HUES6 (cell line): ENCODE data around the gene CD163L1.

ENCODE experiments used
- H3K27ac ChIP-seq: 2 replicates; pipeline ENCODE4 v1.7.0; 2013; ENCODE audit warnings: low read depth, mild to moderate bottlenecking, low read length, inconsistent platforms
- H3K27me3 ChIP-seq: 2 replicates; pipeline ENCODE4 v1.6.1; 2013; ENCODE audit warnings: low read length; ENCODE audit not compliant: control insufficient read depth, insufficient read depth
- H3K36me3 ChIP-seq: 2 replicates; pipeline ENCODE4 v1.6.1; 2013; ENCODE audit warnings: low read length; ENCODE audit not compliant: control insufficient read depth, insufficient read depth
- H3K4me1 ChIP-seq: 2 replicates; pipeline ENCODE4 v1.6.1; 2013; ENCODE audit warnings: low read length; ENCODE audit not compliant: control insufficient read depth, insufficient read depth
- H3K4me3 ChIP-seq: 2 replicates; pipeline ENCODE4 v1.5.1; 2013; ENCODE audit warnings: low read depth, low read length
- H3K9ac ChIP-seq: one replicate; pipeline ENCODE4 v1.6.1; 2013; ENCODE audit warnings: mild to moderate bottlenecking, low read length
- H3K9me3 ChIP-seq: 2 replicates; pipeline ENCODE4 v1.6.1; 2013; ENCODE audit warnings: low read depth, low read length; ENCODE audit not compliant: control insufficient read depth, insufficient read depth

CD163L1 gene

DNA sequence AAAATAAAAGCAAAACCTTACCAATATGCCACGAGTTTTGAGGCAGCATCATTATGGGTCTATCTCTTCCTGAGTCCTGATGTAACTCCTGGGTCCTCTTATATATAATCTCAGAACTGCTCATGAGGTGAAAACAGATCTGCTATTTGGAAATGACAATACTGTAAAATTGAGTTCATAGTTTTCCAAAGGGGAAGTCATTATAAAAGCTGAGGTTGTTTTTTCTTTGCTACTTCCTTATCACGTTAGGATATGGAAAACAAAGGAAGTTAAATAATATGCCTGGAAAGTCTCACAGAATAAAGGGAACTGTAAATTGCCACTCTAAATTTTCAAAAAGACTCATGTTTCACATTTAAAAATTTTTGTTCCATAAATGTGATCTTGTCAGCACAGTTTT lies at the start of gene CD163L1:
Gene CD163L1, minus strand, starts transcription at position 78 of the 400 bp plus-strand sequence. Its CDS starts 26 bp downstream, at position 52.
- H3K27me3 ChIP-seq: no peaks in the 10 kb centered on the region
- H3K36me3 ChIP-seq: no peaks in the 10 kb centered on the region
- no peaks in the 10 kb centered on the region for H3K9me3 ChIP-seq
- no peak within 1 kb of the TSS for H3K9ac ChIP-seq
- no peaks in the 10 kb centered on the region for H3K4me1 ChIP-seq
- no peak within 1 kb of the TSS for H3K4me3 ChIP-seq
- H3K27ac ChIP-seq: no peak within 1 kb of the TSS

DNA sequence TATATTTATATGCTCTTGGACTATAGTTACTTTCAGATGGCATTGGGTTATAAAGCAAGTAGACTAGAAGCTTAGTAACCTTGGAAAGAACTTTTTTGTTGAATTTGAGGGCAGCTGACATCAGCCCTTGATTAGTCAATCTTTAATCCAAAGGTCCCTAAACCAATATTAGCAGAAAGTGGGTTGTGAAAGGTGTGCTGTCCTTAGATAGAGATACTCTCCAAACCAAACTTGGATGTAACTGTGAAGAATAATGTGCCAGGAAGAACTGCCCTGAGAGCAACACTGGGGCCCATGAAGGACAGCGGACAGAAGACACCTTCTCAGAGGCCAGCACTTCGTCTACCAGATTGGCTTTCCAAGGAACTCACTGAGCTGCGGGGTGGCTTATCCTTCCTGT lies 49.1 kb upstream of the CD163L1 start:
- Histone ChIP-seq H3K36me3 (no peaks in the 10 kb centered on the region), H3K27ac (no peak overlapping the region), H3K27me3 (no peaks in the 10 kb centered on the region), H3K9me3 (no peaks in the 10 kb centered on the region; the same call in 1 of the 2 replicates), H3K9ac (no peak overlapping the region), H3K4me3 (no peak overlapping the region), H3K4me1 (peaks cover 9% of the 10 kb centered on the region)

DNA sequence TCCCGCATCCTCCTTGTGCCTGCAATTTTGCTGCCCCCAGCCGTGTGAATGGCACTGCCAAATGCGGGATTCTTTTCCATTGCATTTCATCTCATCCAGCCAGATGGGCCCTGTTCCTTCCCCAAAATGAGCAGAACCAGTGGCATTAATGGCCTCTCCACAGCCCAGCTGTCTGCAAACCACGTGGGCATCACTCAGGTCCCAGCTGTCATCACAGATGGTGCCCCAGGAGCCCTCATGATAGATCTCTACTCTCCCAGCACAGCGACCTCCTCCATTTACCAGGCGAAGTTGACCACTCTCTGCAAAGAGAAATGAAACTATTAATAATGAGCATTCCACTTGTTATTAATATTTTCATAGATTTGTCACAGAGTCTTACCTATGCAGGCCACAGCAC lies 42.6 kb upstream of the CD163L1 start:
- H3K9me3 ChIP-seq: no peaks in the 10 kb centered on the region
- no peak overlapping the region for H3K4me3 ChIP-seq
- no peaks in the 10 kb centered on the region for H3K36me3 ChIP-seq
- peaks cover 3% of the 10 kb centered on the region; the same call in 1 of the 2 replicates for H3K27me3 ChIP-seq
- H3K27ac ChIP-seq: no peak overlapping the region
- H3K9ac ChIP-seq: no peak overlapping the region
- no peaks in the 10 kb centered on the region for H3K4me1 ChIP-seq

DNA sequence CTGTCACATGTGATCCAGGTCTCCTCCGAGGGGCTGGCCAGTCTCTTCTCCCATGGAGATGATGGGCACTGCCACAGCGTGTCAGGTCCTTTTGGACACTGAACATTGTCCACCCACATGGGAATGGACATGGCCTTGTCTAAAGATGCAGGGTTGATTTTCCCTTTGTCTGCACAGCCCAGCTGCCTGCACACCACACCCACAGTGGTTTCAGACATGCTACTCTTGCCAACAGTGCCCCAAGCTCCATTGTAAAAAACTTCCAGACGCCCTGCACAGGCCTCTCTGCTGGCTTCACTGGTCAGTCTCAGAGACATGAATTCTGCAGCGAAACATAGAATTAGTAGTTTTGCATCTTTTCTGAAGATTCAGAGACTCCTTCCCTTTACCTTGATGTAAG lies 41.1 kb upstream of the CD163L1 start:
- no peak overlapping the region for H3K4me3 ChIP-seq
- H3K36me3 ChIP-seq: no peaks in the 10 kb centered on the region
- no peaks in the 10 kb centered on the region for H3K4me1 ChIP-seq
- no peak overlapping the region for H3K9ac ChIP-seq
- H3K9me3 ChIP-seq: no peaks in the 10 kb centered on the region
- H3K27ac ChIP-seq: no peak overlapping the region
- peaks cover 3% of the 10 kb centered on the region; the same call in 1 of the 2 replicates for H3K27me3 ChIP-seq

DNA sequence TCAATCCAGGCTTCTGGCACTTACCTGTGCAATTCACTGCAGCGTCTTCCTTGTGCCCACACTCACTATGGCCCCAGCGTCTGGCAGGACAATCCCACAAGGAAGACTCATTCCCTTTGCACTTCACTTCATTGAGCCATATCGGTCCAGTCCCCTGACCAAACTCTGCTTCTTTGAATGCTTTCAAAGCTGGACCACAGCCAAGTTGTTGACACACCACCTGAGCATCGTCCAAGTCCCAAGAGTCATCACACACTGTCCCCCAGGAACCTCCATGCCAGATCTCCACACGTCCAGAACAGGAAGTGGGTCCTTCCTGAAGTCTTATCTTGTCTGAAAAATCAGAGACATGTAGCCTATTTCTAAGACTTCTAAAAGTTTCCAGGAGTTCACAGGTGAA lies 39.4 kb upstream of the CD163L1 start:
- no peak overlapping the region for H3K27ac ChIP-seq
- H3K9ac ChIP-seq: no peak overlapping the region
- no peaks in the 10 kb centered on the region for H3K4me1 ChIP-seq
- peaks cover 3% of the 10 kb centered on the region; the same call in 1 of the 2 replicates for H3K27me3 ChIP-seq
- H3K36me3 ChIP-seq: no peaks in the 10 kb centered on the region
- H3K9me3 ChIP-seq: no peaks in the 10 kb centered on the region
- H3K4me3 ChIP-seq: no peak overlapping the region

DNA sequence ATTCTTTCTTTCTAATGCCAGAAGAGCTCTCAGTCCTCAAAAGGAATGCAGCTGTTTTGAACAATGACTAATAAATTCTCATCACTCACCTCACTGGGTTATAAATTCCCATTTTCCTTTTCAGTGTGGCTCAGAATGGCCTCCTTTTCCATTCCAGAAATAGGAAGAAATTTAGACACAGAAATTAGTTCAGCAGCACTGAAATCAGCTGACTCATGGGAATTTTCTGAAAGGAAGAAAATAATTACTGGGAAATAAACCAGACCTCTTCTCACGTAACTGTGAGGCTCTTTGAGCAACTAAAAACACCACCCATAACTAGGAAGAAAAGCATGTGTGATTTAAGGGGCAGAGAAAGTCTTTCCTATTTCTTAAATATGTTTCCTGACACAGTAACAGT lies 35.8 kb upstream of the CD163L1 start:
- Histone ChIP-seq H3K27ac (no peak overlapping the region), H3K27me3 (no peaks in the 10 kb centered on the region), H3K4me3 (no peak overlapping the region), H3K4me1 (no peaks in the 10 kb centered on the region), H3K9ac (no peak overlapping the region), H3K9me3 (no peaks in the 10 kb centered on the region), H3K36me3 (no peaks in the 10 kb centered on the region)

DNA sequence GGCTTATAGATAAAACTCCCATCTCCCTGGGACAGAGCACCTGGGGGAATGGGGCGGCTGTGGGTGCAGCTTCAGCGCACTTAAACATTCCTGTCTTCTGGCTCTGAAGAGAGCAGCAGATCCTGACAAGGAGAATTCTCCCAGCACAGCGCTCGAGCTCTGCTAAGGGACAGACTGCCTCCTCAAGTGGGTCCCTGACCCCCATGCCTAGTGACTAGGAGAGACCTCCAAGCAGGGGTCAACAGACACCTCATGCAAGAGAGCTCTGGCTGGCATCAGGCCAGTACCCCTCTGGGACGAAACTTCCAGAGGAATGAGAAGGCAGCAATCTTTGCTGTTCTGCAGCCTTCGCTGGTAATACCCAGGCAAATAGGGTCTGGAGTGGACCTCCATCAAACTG lies 28.1 kb upstream of the CD163L1 start:
- no peak overlapping the region for H3K4me3 ChIP-seq
- no peaks in the 10 kb centered on the region for H3K36me3 ChIP-seq
- no peaks in the 10 kb centered on the region for H3K27me3 ChIP-seq
- no peaks in the 10 kb centered on the region for H3K4me1 ChIP-seq
- no peak overlapping the region for H3K27ac ChIP-seq
- no peaks in the 10 kb centered on the region for H3K9me3 ChIP-seq
- no peak overlapping the region for H3K9ac ChIP-seq

DNA sequence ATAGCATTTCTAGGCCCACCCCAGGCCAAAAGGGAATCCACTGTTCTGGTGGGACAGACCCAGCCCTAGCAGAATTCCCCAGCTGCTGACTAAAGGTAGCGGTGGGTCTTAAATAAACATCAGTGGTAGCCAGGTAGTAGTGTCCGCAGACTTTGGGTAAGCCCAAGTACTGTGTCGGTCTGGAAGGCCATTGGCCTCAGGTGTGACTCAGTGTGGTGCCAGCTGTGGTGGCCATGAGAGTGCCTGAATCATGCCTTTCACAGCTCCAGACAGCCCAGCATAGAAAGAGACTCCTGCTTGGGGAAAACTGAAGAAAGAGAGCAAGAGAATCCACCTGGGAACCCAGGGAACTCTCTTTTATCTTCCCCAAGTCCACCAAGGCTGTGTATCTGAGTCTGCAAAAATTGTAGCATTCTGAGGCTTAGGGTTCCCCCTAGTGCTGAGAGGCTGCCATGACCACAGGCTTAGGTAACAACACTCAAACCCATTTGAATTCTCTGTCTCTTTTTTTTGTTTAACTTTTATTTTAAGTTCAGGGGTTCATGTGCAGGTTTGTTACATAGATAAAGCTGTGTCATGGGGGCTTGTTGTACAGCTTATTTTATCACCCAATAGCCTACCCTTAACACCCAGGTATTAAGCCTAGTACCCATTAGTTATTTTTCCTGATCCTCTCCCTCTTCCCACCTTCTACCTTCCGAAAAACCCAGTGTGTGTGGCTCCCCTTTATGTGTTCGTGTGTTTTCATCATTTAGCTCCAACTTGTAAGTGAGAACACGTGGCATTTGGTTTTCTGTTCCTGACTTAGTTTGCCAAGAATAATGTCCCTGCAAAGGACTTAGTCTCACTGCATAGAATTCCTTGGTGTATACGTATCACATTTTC lies 16.7 kb upstream of the CD163L1 start:
- no peaks in the 10 kb centered on the region for H3K27me3 ChIP-seq
- H3K36me3 ChIP-seq: no peaks in the 10 kb centered on the region
- H3K9me3 ChIP-seq: no peaks in the 10 kb centered on the region
- H3K4me3 ChIP-seq: no peak overlapping the region
- H3K27ac ChIP-seq: no peak overlapping the region
- no peaks in the 10 kb centered on the region for H3K4me1 ChIP-seq
- H3K9ac ChIP-seq: no peak overlapping the region

DNA sequence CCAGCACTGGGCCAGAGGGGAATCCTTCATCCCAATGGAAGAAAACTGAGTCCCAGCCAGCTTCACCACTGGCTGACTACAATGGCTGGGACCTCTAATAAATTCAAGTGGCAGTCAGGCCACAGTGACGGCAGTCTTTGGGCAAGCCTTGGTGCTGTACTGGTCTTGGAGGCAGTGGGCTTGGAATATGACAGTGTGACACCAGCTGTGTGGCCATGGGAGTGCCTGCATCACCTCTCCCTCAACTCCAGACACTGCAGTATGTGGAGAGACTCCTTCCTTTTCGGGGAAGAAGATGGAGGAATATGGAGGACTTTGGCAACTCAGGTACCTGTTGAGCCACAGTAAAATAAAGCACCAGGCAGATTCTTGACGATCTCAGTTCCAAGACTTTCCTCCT lies 16.0 kb upstream of the CD163L1 start:
- Histone ChIP-seq H3K4me1 (no peaks in the 10 kb centered on the region), H3K27ac (no peak overlapping the region), H3K4me3 (no peak overlapping the region), H3K9ac (no peak overlapping the region), H3K36me3 (no peaks in the 10 kb centered on the region), H3K9me3 (no peaks in the 10 kb centered on the region), H3K27me3 (no peaks in the 10 kb centered on the region)

DNA sequence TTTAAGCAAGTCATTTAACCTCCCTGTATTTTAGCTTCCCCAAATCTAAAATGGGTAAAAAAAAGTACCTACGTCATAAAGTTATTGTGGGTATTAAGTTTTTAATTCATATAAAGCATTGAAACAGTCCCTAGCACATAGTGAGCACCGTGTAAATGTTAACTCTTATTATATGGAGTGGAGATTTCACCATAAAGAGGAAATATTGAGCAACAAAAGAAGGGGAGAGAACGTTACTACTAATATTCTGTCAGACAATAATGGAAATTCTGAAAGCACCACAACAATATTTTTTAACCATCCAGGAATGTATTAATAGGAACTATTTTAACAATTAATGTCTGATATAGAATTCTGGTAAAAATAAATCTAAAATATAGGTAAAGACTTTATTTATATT lies 7.8 kb upstream of the CD163L1 start:
- H3K27me3 ChIP-seq: no peaks in the 10 kb centered on the region
- no peak overlapping the region for H3K27ac ChIP-seq
- no peak overlapping the region for H3K9ac ChIP-seq
- H3K36me3 ChIP-seq: no peaks in the 10 kb centered on the region
- H3K4me3 ChIP-seq: no peak overlapping the region
- H3K9me3 ChIP-seq: no peaks in the 10 kb centered on the region
- no peaks in the 10 kb centered on the region for H3K4me1 ChIP-seq

DNA sequence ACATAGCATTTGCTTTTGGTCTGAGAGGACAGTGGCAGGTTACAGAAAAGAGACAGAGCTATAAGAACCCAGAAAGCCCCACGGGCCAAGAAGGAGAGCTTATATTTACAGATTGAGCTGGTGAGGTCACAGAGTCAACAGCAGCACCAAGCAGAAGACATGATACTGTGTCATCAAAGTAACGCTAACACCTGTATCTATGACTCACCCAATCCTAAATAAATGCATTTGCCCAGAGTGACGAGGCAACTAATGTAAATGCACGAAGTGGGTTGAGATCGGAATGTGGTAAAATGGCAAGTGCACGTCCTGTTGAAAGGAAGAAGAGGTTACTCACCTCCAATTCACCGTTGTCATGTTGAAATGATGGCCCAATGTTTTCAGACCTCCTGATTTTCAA lies 6.7 kb upstream of the CD163L1 start:
- Histone ChIP-seq H3K9ac (no peak overlapping the region), H3K4me3 (no peak overlapping the region), H3K27ac (no peak overlapping the region), H3K9me3 (no peaks in the 10 kb centered on the region), H3K4me1 (no peaks in the 10 kb centered on the region), H3K36me3 (no peaks in the 10 kb centered on the region), H3K27me3 (no peaks in the 10 kb centered on the region)
